Kidney (tissue), 14 donors: ENCODE results near the gene RALGPS1. TPM values are rescaled to one million over a fixed set of nuclear protein-coding genes. Genes with fewer than 3 reads are reported as not detected.

Experiments
- DNase-seq, 5 donors: peaks; one replicate each; pipeline ENCODE4 v3.0.0-alpha.2; 2013 to 2020
- FAIRE-seq: peaks from 2 replicates; lab custom pipeline; 2012; peaks lifted over from hg19 to GRCh38; lab: Jason Lieb, UNC
- H3K27ac ChIP-seq, 2 donors: one replicate each; pipeline ENCODE4 v1.7.0; 2013; ENCODE audit warnings: low read depth in 2 of 2, low read length in 2 of 2, inconsistent platforms in 1 of 2
- H3K27me3 ChIP-seq: one replicate; pipeline ENCODE4 v1.7.1; 2013; ENCODE audit warnings: low read length, inconsistent platforms; ENCODE audit not compliant: control insufficient read depth, insufficient read depth
- H3K36me3 ChIP-seq, 3 donors: one replicate each; pipeline versions ENCODE4 v1.7.0 to v1.7.1; 2013; ENCODE audit warnings: low read length in 3 of 3, control low read depth in 1 of 3, inconsistent platforms in 1 of 3; ENCODE audit not compliant: insufficient read depth in 3 of 3, control insufficient read depth in 2 of 3
- H3K4me1 ChIP-seq, 3 donors: one replicate each; pipeline versions ENCODE4 v1.7.0 to v1.7.1; 2013; ENCODE audit warnings: low read length in 3 of 3, inconsistent platforms in 1 of 3, low read depth in 1 of 3; ENCODE audit not compliant: control insufficient read depth in 2 of 3, insufficient read depth in 2 of 3
- H3K4me3 ChIP-seq, 3 donors: one replicate each; pipeline versions ENCODE4 v1.7.0 to v1.8.1; 2013; ENCODE audit warnings: low read length in 3 of 3, control low read depth in 1 of 3, inconsistent platforms in 1 of 3
- H3K9ac ChIP-seq, 3 donors: one replicate each; pipeline versions ENCODE4 v1.7.0 to v1.7.1; 2013; ENCODE audit warnings: low read length in 3 of 3, control low read depth in 1 of 3, inconsistent platforms in 1 of 3
- H3K9me3 ChIP-seq, 3 donors: one replicate each; pipeline versions ENCODE4 v1.7.0 to v1.7.1; 2013; ENCODE audit warnings: low read length in 3 of 3, control low read depth in 1 of 3, inconsistent platforms in 1 of 3; ENCODE audit not compliant: control insufficient read depth in 2 of 3, insufficient read depth in 1 of 3
- CTCF ChIP-seq: IDR thresholded peaks from 3 replicates; pipeline ENCODE4 v1.5.1; 2012; ENCODE audit warnings: mild to moderate bottlenecking, moderate library complexity, borderline replicate concordance; ENCODE audit not compliant: insufficient read depth; ENCODE audit errors: extremely low read depth
- intact Hi-C: fragments of 100-400 bp; cut with DNase I; formaldehyde crosslinking; loops from one replicate; pipeline ENCODE4 v1.11.1; 2022
- polyA plus RNA-seq: library from polyadenylated mRNA; stranded (reverse); fragments of 350-450 nt; fragmentation: Illumina TruSeq; extraction: RNeasy Lipid Tissue Mini Kit (QIAGEN cat#74804); gene quantifications from one replicate; pipeline ENCODE4 v1.2.3, GENCODE V29; 2014; ENCODE audit warnings: low read depth, low replicate concordance; ENCODE audit not compliant: insufficient read depth
- total RNA-seq: library from RNA; stranded (reverse); fragmentation: NEBNext Ultra II Directional; extraction: Animal tissue kit (Norgen Biotek cat#: 25700); gene quantifications from one replicate; pipeline ENCODE4 v1.2.1, GENCODE V29; 2021
- donor health status: control.
- donor health status: control.
- donor health status: control.
- donor health status: control.
- donor health status: control.
- donor health status: DM: yes; HTN: yes; CAD: no.
- donor health status: Normal renal cell carcinoma (clear cell type).

Gene RALGPS1
- total and polyA plus RNA-seq, 2 donors from 2014 or later: 9.4 to 25.2 TPM

- peak in 2 of 5 donors; percentile 24 to 50 for DNase-seq
- FAIRE-seq: no peak
- Histone ChIP-seq H3K4me1 (peaks cover 0 to 21% (median 14%) of the 10 kb centered on the region in 3 donors), H3K36me3 (peaks cover 0 to 3% (median 0%) of the 10 kb centered on the region in 3 donors), H3K27ac (no peak overlapping the region), H3K9me3 (no peaks in the 10 kb centered on the region), H3K27me3 (no peaks in the 10 kb centered on the region), H3K9ac (no peak overlapping the region), H3K4me3 (no peak overlapping the region)
- intact Hi-C loops: no loop called here
- TF ChIP-seq CTCF: no peak
These were observed 260.7 kb downstream of the RALGPS1 start for GRCh38 chr9:127175319-127175715.

GRCh38 chr9:127175764-127176163, 261.2 kb downstream of the RALGPS1 start:
- DNase-seq: peak in 3 of 5 donors; percentile 7 to 60 (median 9)

GRCh38 chr9:127176631-127177030, 262.0 kb downstream of the RALGPS1 start:
- Histone ChIP-seq H3K9ac (no peak overlapping the region), H3K9me3 (no peaks in the 10 kb centered on the region), H3K27ac (no peak overlapping the region), H3K36me3 (peaks cover 0 to 3% (median 0%) of the 10 kb centered on the region in 3 donors), H3K4me3 (no peak overlapping the region), H3K27me3 (no peaks in the 10 kb centered on the region), H3K4me1 (peaks cover 0 to 21% (median 17%) of the 10 kb centered on the region in 3 donors)
- DNase-seq: peak in 2 of 5 donors; percentile 3 to 35
- intact Hi-C loops: no loop called here
- TF ChIP-seq CTCF: no peak
- no peak for FAIRE-seq

More at GRCh38 chr9:127175764-127176163, 261.2 kb downstream of the RALGPS1 start:
- intact Hi-C loops: no loop called here
- Histone ChIP-seq H3K4me1 (peaks cover 0 to 21% (median 17%) of the 10 kb centered on the region in 3 donors), H3K27me3 (no peaks in the 10 kb centered on the region), H3K9ac (no peak overlapping the region), H3K36me3 (peaks cover 0 to 3% (median 0%) of the 10 kb centered on the region in 3 donors), H3K27ac (no peak overlapping the region), H3K4me3 (no peak overlapping the region), H3K9me3 (no peaks in the 10 kb centered on the region)
- FAIRE-seq: no peak
- TF ChIP-seq CTCF: no peak

GRCh38 chr9:127177231-127177630, 262.6 kb downstream of the RALGPS1 start:
- Histone ChIP-seq H3K27me3 (no peaks in the 10 kb centered on the region), H3K36me3 (peaks cover 0 to 3% (median 0%) of the 10 kb centered on the region in 3 donors), H3K4me1 (peaks cover 0 to 21% (median 17%) of the 10 kb centered on the region in 3 donors), H3K9me3 (no peaks in the 10 kb centered on the region), H3K9ac (no peak overlapping the region), H3K27ac (no peak overlapping the region), H3K4me3 (no peak overlapping the region)
- FAIRE-seq (no peak), DNase-seq (peak in 3 of 5 donors; percentile 3 to 49 (median 24))
- intact Hi-C loops: no loop called here
- TF ChIP-seq CTCF: no peak
